ENCODE results near the gene BAZ2B.

The BAZ2B gene

DNA sequence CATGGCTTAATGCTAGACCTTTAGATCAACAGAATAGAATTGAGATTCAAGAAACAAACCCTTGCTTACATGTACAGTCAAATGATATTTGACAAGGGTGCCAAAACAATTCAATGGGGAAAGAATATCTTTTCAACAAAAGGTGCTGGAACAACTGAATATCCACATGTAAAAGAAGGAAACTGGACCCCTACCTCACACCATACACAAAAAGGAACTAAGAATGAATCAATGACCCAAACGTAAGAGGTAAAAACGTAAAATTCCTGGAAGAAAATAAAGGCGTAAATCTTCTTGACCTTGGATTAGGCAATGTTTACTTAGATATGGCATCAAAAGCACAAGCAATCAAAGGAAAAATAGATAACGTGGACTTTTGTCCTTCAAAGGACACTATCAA, 43.1 kb downstream of the BAZ2B start:
- Mint-ChIP-seq H3K9me3 (peaks cover 9% of the 10 kb centered on the region), H3K4me3 (no peak overlapping the region), H3K27ac (no peak overlapping the region), H3K27me3 (ENCODE audit: low read depth) (peaks cover under 1% of the 10 kb centered on the region), H3K36me3 (ENCODE audit: low read depth) (no peaks in the 10 kb centered on the region), H3K4me1 (ENCODE audit: low read depth) (no peaks in the 10 kb centered on the region)
- DNase-seq (ENCODE audit: low spot score) = no peak

DNA sequence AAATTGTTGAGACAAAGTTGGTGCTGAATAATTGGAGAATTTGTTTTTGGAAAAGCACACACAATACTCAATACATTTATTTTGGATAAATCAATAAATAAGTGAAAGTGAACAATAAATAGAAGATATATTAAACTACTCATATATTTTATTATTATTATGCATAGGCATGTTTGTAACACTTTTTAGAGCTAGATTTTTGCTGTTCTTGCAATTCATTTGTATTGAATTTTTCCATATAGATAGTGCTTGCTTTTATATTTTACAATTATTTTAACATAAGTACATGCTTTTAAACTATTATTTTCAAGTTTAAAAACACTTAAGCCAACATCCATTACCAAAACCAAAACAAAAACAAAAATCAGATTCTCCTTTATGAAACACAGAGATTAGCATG, 43.9 kb downstream of the BAZ2B start:
- Mint-ChIP-seq H3K36me3 (ENCODE audit: low read depth) (no peaks in the 10 kb centered on the region), H3K4me3 (no peak overlapping the region), H3K27ac (no peak overlapping the region), H3K27me3 (ENCODE audit: low read depth) (no peaks in the 10 kb centered on the region), H3K4me1 (ENCODE audit: low read depth) (no peaks in the 10 kb centered on the region), H3K9me3 (peaks cover 9% of the 10 kb centered on the region)
- no peak for DNase-seq (ENCODE audit: low spot score)

GRCh38 chr2:159571540-159572260, 44.6 kb downstream of the BAZ2B start:
- H3K27me3 Mint-ChIP-seq (ENCODE audit: low read depth) = no peaks in the 10 kb centered on the region
- H3K27ac Mint-ChIP-seq = no peak overlapping the region

GRCh38 chr2:159564081-159564480, 52.3 kb downstream of the BAZ2B start:
- no peak for DNase-seq (ENCODE audit: low spot score)
- H3K4me3 Mint-ChIP-seq = no peak overlapping the region
- no peak overlapping the region for H3K27ac Mint-ChIP-seq
- H3K9me3 Mint-ChIP-seq = no peaks in the 10 kb centered on the region
- H3K4me1 Mint-ChIP-seq (ENCODE audit: low read depth) = no peaks in the 10 kb centered on the region
- no peaks in the 10 kb centered on the region for H3K27me3 Mint-ChIP-seq (ENCODE audit: low read depth)
- H3K36me3 Mint-ChIP-seq (ENCODE audit: low read depth) = no peaks in the 10 kb centered on the region

More at GRCh38 chr2:159571540-159572260, 44.6 kb downstream of the BAZ2B start:
- Mint-ChIP-seq H3K36me3 (ENCODE audit: low read depth) (no peaks in the 10 kb centered on the region), H3K4me3 (no peak overlapping the region), H3K9me3 (peaks cover 9% of the 10 kb centered on the region), H3K4me1 (ENCODE audit: low read depth) (no peaks in the 10 kb centered on the region)
- DNase-seq (ENCODE audit: low spot score) = no peak

DNA sequence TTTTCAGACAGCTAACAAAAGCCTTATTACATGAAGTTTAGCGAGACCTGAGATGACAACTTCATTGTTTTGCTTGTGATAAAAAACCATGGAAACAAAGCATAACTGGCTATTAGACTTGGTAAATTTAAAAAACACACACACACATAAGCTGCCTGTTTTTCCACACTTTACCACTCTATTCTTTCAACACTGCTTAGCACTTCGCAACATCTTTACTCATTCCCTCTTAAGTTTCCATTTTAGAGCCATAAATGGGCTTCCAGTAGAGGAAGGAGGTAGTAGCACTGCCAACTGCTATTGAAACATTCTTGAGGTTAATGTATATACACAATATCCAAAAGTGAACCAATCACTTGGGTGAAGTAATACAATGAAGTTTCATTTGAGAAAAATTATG, 54.1 kb downstream of the BAZ2B start:
- Mint-ChIP-seq H3K9me3 (no peaks in the 10 kb centered on the region), H3K27me3 (ENCODE audit: low read depth) (no peaks in the 10 kb centered on the region), H3K27ac (no peak overlapping the region), H3K4me3 (no peak overlapping the region), H3K4me1 (ENCODE audit: low read depth) (no peaks in the 10 kb centered on the region), H3K36me3 (ENCODE audit: low read depth) (no peaks in the 10 kb centered on the region)
- DNase-seq (ENCODE audit: low spot score) = no peak

GRCh38 chr2:159561786-159562185, 54.6 kb downstream of the BAZ2B start:
- no peak for DNase-seq (ENCODE audit: low spot score)
- Mint-ChIP-seq H3K4me1 (ENCODE audit: low read depth) (no peaks in the 10 kb centered on the region), H3K36me3 (ENCODE audit: low read depth) (no peaks in the 10 kb centered on the region), H3K27ac (no peak overlapping the region), H3K4me3 (no peak overlapping the region), H3K27me3 (ENCODE audit: low read depth) (no peaks in the 10 kb centered on the region), H3K9me3 (no peaks in the 10 kb centered on the region)

GRCh38 chr2:159561242-159561641, 55.1 kb downstream of the BAZ2B start:
- H3K27ac Mint-ChIP-seq = no peak overlapping the region
- H3K4me1 Mint-ChIP-seq (ENCODE audit: low read depth) = no peaks in the 10 kb centered on the region
- H3K36me3 Mint-ChIP-seq (ENCODE audit: low read depth) = no peaks in the 10 kb centered on the region
- no peaks in the 10 kb centered on the region for H3K27me3 Mint-ChIP-seq (ENCODE audit: low read depth)
- no peak overlapping the region for H3K4me3 Mint-ChIP-seq
- H3K9me3 Mint-ChIP-seq = no peaks in the 10 kb centered on the region
- no peak for DNase-seq (ENCODE audit: low spot score)

- no peaks in the 10 kb centered on the region for H3K27me3 Mint-ChIP-seq (ENCODE audit: low read depth)
- H3K36me3 Mint-ChIP-seq (ENCODE audit: low read depth) = no peaks in the 10 kb centered on the region
- H3K9me3 Mint-ChIP-seq = no peaks in the 10 kb centered on the region
- H3K4me3 Mint-ChIP-seq = no peak overlapping the region
- no peak overlapping the region for H3K27ac Mint-ChIP-seq
- DNase-seq (ENCODE audit: low spot score) = no peak
- H3K4me1 Mint-ChIP-seq (ENCODE audit: low read depth) = no peaks in the 10 kb centered on the region
These were observed 57.3 kb downstream of the BAZ2B start for GRCh38 chr2:159559034-159559433.

DNA sequence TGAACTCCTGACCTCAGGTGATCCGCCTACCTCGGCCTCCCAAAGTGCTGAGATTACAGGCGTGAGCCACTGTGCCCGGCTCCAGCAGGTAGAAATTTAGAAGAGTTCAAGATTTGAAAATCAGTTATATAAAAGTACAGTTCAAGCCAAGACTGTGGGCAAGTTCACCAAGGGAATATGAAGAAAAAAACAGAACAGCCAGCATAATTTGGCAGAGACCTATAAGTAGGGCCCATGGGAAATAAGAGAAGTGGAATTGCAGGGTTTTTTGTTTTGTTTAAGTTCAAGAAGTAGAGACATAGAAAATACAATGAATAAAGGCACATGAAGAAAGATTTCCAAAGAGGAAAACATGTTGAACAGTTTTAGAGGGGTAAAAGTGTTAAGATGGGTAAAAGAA, 57.9 kb downstream of the BAZ2B start:
- Mint-ChIP-seq H3K4me3 (no peak overlapping the region), H3K27me3 (ENCODE audit: low read depth) (no peaks in the 10 kb centered on the region), H3K27ac (no peak overlapping the region), H3K36me3 (ENCODE audit: low read depth) (no peaks in the 10 kb centered on the region), H3K4me1 (ENCODE audit: low read depth) (no peaks in the 10 kb centered on the region), H3K9me3 (no peaks in the 10 kb centered on the region)
- DNase-seq (ENCODE audit: low spot score) = no peak

DNA sequence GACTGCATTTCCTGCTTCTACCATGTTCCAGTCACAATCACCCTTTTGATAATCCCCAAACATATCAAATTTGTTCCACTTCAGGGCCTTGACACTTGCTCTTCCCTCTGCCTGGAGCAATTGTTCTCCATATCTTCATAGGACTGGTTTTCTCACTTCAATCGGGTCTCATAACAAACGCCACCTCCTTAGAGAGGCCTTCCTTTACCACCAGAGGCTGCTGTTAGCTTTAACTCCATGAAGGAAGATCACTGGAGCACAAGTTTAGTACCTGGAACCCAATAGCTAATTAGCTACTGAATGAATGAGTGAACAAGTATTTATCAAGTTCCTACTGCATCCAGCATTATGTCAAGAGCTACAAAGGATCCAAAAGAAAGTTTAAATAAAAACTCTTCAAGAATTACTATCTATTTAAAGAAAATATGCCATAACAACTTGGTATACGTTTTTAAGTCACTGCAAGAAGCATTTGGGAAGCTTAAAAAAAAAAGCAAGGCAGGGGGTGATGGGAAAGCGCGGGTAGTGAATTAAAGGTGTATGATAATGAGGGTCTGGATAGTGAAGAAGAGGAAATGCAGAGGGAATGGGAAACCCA, 58.8 kb downstream of the BAZ2B start:
- no peak overlapping the region for H3K27ac Mint-ChIP-seq
- H3K9me3 Mint-ChIP-seq = no peaks in the 10 kb centered on the region
- H3K4me3 Mint-ChIP-seq = no peak overlapping the region
- DNase-seq (ENCODE audit: low spot score) = no peak
- H3K36me3 Mint-ChIP-seq (ENCODE audit: low read depth) = no peaks in the 10 kb centered on the region
- H3K4me1 Mint-ChIP-seq (ENCODE audit: low read depth) = no peaks in the 10 kb centered on the region
- no peaks in the 10 kb centered on the region for H3K27me3 Mint-ChIP-seq (ENCODE audit: low read depth)

- DNase-seq (ENCODE audit: low spot score) = no peak
These were observed 60.5 kb downstream of the BAZ2B start for GRCh38 chr2:159555651-159556392.

DNA sequence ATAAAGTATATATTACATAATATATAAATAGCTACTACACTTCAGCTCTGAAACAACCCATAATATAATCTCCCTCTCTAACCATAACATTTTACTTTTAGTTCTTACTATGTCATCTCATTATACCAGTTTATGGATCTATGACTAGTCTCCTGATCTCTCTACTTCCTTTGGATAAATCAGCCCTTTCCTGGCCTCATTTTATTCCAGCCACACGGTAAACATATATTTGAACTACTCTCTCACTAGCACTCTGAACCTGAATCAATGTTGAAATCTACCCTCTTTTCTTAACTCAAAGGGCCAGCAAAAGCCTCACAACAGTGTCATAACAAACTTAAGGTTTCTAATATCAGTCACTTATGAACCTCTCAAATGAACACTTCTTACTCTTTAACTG, 62.6 kb downstream of the BAZ2B start:
- Mint-ChIP-seq H3K4me3 (no peak overlapping the region), H3K9me3 (no peaks in the 10 kb centered on the region), H3K27me3 (ENCODE audit: low read depth) (no peaks in the 10 kb centered on the region), H3K4me1 (ENCODE audit: low read depth) (no peaks in the 10 kb centered on the region), H3K27ac (no peak overlapping the region), H3K36me3 (ENCODE audit: low read depth) (no peaks in the 10 kb centered on the region)
- DNase-seq (ENCODE audit: low spot score) = no peak

More at GRCh38 chr2:159555651-159556392, 60.5 kb downstream of the BAZ2B start:
- Mint-ChIP-seq H3K9me3 (no peaks in the 10 kb centered on the region), H3K36me3 (ENCODE audit: low read depth) (no peaks in the 10 kb centered on the region), H3K27ac (no peak overlapping the region), H3K27me3 (ENCODE audit: low read depth) (no peaks in the 10 kb centered on the region), H3K4me3 (no peak overlapping the region), H3K4me1 (ENCODE audit: low read depth) (no peaks in the 10 kb centered on the region)

DNA sequence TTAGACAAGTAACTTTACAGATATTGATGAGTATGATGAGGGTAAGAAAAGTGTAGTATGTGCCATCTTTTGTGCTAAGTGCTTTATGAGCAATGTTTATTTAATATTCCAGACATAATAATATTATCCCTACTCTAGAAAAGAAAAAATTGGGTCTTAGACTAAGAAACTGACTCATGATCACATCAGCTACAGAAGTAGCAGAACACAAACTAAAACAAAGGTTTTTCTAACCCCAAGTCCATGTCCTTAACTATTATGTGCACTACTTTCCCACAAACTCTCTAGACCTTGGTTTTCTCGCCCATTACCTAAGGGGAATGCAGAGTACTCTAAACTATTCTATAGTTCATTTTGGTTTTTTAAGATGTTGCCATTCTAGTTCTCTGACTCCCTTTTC, 64.5 kb downstream of the BAZ2B start:
- Mint-ChIP-seq H3K9me3 (no peaks in the 10 kb centered on the region), H3K36me3 (ENCODE audit: low read depth) (no peaks in the 10 kb centered on the region)

DNA sequence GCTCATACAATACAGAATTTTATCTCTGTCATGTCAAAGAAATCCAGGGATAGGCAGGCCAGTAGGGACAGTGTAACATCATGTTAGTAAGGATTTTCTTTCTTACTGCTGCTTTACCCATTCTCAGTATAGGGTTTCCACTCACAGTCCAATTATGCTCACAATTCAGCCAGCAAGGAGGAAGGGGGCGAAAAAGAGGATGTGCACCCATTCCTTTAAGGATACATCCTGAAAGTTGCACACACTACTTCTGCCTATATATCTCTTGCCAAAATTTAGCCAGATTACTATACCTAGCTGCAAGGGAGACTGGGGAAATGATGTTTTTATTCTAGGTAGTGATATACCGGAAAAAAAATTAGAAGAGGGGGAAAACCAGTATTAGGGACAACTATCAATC, 66.1 kb downstream of the BAZ2B start:
- no peak overlapping the region for H3K27ac Mint-ChIP-seq
- H3K9me3 Mint-ChIP-seq = no peaks in the 10 kb centered on the region
- no peak for DNase-seq (ENCODE audit: low spot score)
- H3K36me3 Mint-ChIP-seq (ENCODE audit: low read depth) = no peaks in the 10 kb centered on the region
- no peak overlapping the region for H3K4me3 Mint-ChIP-seq
- no peaks in the 10 kb centered on the region for H3K4me1 Mint-ChIP-seq (ENCODE audit: low read depth)
- no peaks in the 10 kb centered on the region for H3K27me3 Mint-ChIP-seq (ENCODE audit: low read depth)

More for the DNA sequence above, 64.5 kb downstream of the BAZ2B start:
- H3K4me1 Mint-ChIP-seq (ENCODE audit: low read depth) = no peaks in the 10 kb centered on the region
- H3K27me3 Mint-ChIP-seq (ENCODE audit: low read depth) = no peaks in the 10 kb centered on the region
- no peak overlapping the region for H3K27ac Mint-ChIP-seq
- DNase-seq (ENCODE audit: low spot score) = no peak
- no peak overlapping the region for H3K4me3 Mint-ChIP-seq
